Chondrocyte (in vitro differentiated cells): Measurements from ENCODE around the gene TXN. TPM values are rescaled to one million over a fixed set of nuclear protein-coding genes. Genes with fewer than 3 reads are reported as not detected.
A peak's percentile ranks its signal among the peaks of the same experiment; 100 is the strongest.

ENCODE experiments used
- DNase-seq: peaks from one replicate; pipeline ENCODE4 v3.0.0; 2021; ENCODE audit warnings: mixed read lengths, low spot score
- H3K27ac Mint-ChIP-seq: one replicate; pipeline ENCODE4 v1.8.0; 2021; ENCODE audit warnings: mild to moderate bottlenecking, moderate library complexity, mixed read lengths; ENCODE audit not compliant: unreplicated experiment
- H3K27me3 Mint-ChIP-seq: 2 replicates; pipeline ENCODE4 v1.8.0; 2021; ENCODE audit warnings: low read depth, mixed read lengths
- H3K36me3 Mint-ChIP-seq: 2 replicates; pipeline ENCODE4 v1.8.0; 2021; ENCODE audit warnings: low read depth, mixed read lengths
- H3K4me1 Mint-ChIP-seq: 2 replicates; pipeline ENCODE4 v1.8.0; 2021; ENCODE audit warnings: low read depth, mild to moderate bottlenecking, mixed read lengths
- H3K4me3 Mint-ChIP-seq: one replicate; pipeline ENCODE4 v1.8.0; 2021; ENCODE audit warnings: mild to moderate bottlenecking, moderate library complexity, mixed read lengths; ENCODE audit not compliant: unreplicated experiment
- H3K9me3 Mint-ChIP-seq: 2 replicates; pipeline ENCODE4 v1.8.0; 2021; ENCODE audit warnings: low read depth, mixed read lengths
- long read RNA-seq: library from polyadenylated mRNA; stranded (forward); transcript quantifications from one replicate; pipeline ENCODE4 v2.0.0, GENCODE V29; 2021
- total RNA-seq: library from RNA; stranded (reverse); gene quantifications from 3 replicates; pipeline ENCODE4 v1.2.1, GENCODE V29; 2021
- TF ChIP-seq, protein P1 (sequence below): fragments of 200-600 bp; sonication (generic); IDR thresholded peaks from 2 replicates; pipeline ENCODE4 v1.5.0; 2021; ENCODE audit warnings: antibody characterized with exemption, mild to moderate bottlenecking, moderate library complexity

TXN gene
- total RNA-seq: 172 to 257 TPM (median 188 TPM) in 3 replicates
- long read RNA-seq, transcript TXN-202 (5 exons, 869 nt): major isoform, 195 of 204 reads
- long read RNA-seq, partial matches to known transcripts: 7 of 204 reads
- long read RNA-seq, other reads (novel, unspliced or antisense): 2 of 204 reads

DNA sequence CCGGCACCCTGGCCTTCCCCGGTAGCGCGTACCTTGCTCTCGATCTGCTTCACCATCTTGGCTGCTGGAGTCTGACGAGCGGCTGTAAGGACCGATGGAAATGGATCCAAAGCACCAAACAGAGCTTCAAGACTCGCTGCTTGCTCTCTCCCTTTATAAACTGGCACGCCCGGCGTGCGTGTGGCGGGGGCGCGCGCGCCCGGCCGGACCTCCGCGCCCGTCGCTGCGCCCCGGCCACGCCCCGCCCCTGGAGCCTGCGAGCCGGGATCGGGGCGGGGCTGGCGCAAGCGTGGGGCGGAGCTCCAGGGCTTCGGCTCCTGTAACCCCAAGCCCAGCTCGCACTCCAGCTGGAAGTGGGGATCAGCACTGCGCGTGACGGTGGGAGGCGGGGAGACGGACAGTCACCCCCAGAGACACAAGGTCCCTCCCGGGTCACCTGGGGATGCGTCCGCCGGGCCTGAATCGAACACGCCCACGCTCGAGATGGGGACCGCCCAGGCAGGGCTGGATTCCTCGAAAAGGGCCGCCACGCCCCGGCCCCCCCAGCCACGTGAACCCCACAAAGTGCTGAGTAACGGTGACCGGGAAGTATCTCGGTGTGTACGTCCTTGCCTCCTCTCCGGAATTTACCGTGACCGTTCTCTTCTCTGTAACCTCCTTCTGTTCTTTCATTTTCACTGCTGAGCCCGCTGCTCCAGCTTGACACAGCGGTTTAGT lies at the start of gene TXN:
Gene TXN, minus strand, starts transcription at position 128 of the 717 bp plus-strand sequence. Its CDS starts 72 bp downstream, at position 56.
- DNase-seq: peak; percentile 93
- Mint-ChIP-seq H3K36me3 (no peaks in the 10 kb centered on the region), H3K9me3 (no peaks in the 10 kb centered on the region), H3K4me1 (peaks cover 48% of the 10 kb centered on the region), H3K27me3 (no peaks in the 10 kb centered on the region), H3K27ac (peak within 1 kb of the TSS; percentile 96), H3K4me3 (peak within 1 kb of the TSS; percentile 92)
- TF ChIP-seq, protein P1, sequence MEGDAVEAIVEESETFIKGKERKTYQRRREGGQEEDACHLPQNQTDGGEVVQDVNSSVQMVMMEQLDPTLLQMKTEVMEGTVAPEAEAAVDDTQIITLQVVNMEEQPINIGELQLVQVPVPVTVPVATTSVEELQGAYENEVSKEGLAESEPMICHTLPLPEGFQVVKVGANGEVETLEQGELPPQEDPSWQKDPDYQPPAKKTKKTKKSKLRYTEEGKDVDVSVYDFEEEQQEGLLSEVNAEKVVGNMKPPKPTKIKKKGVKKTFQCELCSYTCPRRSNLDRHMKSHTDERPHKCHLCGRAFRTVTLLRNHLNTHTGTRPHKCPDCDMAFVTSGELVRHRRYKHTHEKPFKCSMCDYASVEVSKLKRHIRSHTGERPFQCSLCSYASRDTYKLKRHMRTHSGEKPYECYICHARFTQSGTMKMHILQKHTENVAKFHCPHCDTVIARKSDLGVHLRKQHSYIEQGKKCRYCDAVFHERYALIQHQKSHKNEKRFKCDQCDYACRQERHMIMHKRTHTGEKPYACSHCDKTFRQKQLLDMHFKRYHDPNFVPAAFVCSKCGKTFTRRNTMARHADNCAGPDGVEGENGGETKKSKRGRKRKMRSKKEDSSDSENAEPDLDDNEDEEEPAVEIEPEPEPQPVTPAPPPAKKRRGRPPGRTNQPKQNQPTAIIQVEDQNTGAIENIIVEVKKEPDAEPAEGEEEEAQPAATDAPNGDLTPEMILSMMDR: no peak

DNA sequence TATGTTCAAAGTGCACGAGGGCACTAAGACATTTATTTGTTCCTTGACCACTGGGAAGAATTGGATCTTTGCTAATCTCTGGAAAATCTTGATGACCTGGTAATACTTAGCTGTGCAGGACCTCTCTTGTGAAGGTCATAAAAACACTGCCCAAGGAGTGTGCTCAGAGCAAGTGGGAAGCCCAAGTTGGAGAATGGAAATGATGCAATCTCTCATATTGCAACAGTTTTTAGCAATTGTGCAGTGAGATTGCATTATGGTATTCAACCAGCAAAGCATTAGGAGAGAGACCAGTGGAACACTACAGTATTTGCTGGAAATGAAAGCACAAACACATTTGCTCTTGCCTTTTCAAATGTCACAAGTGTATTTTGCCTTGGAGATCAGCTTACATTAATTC lies 46.8 kb upstream of the TXN start:
- TF ChIP-seq, protein P1: no peak
- no peak for DNase-seq
- Mint-ChIP-seq H3K4me1 (peaks cover 4% of the 10 kb centered on the region), H3K36me3 (no peaks in the 10 kb centered on the region), H3K27ac (no peak overlapping the region), H3K4me3 (no peak overlapping the region), H3K27me3 (peaks cover 2% of the 10 kb centered on the region), H3K9me3 (no peaks in the 10 kb centered on the region)

DNA sequence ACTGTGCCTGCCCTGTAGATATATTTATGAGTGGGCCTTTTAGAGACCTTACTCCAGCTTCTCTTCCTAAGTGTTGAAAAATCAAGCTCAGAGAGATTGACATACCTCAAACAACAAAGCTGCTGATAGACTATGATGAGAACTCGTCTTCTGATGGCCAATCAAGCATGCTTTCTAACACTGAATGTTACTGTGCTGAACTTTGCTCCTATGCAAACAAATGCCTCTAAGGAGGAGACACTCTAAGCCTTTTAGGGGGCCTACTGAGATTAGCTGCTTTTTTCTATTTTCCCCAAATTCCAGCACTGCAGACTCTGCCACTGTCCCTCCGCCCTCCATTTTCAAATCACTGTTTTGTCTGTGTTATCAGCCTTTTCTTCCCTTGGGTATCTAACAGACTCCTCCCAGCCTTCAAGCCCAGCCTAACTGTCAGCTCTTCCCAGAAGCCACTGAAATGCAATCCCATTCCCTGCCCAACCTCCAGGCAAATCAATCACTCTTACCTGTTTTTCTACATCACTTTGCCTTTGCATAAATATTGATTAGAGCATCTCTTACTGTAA lies 41.8 kb upstream of the TXN start:
- H3K36me3 Mint-ChIP-seq: no peaks in the 10 kb centered on the region
- H3K27me3 Mint-ChIP-seq: peaks cover 5% of the 10 kb centered on the region
- H3K27ac Mint-ChIP-seq: no peak overlapping the region
- H3K4me1 Mint-ChIP-seq: peaks cover 2% of the 10 kb centered on the region
- no peaks in the 10 kb centered on the region for H3K9me3 Mint-ChIP-seq
- TF ChIP-seq, protein P1: no peak
- DNase-seq: no peak
- no peak overlapping the region for H3K4me3 Mint-ChIP-seq

DNA sequence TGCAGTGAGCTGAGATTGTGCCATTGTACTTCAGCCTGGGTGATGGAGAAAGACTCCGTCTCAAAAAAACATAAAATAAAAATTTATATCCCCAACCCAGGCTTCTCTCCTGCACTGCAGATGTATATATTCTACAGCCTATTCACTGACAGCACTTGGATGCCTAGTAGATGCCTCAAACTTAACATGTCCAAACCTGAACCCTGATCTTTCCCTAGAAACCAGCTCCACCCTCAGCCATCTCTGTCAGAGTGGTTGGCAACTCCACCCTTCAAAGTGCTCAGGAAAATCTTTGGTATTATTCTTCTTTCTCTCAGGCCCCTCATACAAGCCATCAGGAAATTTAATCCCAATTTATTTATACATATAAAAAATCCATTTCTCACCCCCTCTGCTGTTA lies 36.9 kb upstream of the TXN start:
- Mint-ChIP-seq H3K9me3 (no peaks in the 10 kb centered on the region), H3K4me3 (no peak overlapping the region), H3K36me3 (no peaks in the 10 kb centered on the region), H3K27me3 (peaks cover 4% of the 10 kb centered on the region), H3K4me1 (no peaks in the 10 kb centered on the region), H3K27ac (no peak overlapping the region)
- TF ChIP-seq, protein P1: no peak
- no peak for DNase-seq

DNA sequence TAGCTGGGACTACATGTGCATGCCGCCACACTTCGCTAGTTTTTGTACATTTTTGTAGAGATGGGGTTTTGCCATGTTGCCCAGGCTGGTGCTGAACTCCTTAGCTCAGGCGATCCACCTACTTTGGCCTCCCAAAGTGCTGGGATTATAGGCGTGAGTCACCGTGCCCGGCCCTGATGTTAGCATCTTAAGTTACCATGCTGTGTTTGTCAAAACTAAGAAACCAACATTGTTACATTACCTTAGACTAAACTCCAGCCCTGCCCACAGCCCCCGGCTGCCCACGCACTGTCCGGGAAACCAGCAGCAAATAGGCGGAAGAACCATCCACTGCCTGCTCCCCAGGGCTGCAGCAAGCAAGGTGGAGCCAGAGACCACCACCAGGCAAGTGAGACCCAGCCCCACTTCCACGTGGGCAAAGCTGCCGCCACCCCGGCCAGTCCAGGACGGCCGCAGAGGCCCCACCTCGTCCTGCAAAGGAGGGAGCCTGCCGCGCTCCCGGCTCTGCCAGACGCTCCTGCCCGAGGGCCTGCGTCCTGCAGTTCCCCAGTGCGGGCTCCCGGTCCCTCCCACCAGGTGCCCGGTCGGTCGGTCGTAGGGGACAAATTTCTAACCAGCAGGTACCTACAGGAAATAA lies 35.7 kb upstream of the TXN start:
- Mint-ChIP-seq H3K36me3 (no peaks in the 10 kb centered on the region), H3K4me1 (no peaks in the 10 kb centered on the region), H3K4me3 (no peak overlapping the region), H3K27ac (no peak overlapping the region), H3K9me3 (no peaks in the 10 kb centered on the region), H3K27me3 (peaks cover 4% of the 10 kb centered on the region)
- TF ChIP-seq, protein P1: no peak
- DNase-seq: no peak
